EH (cell line): Measurements from ENCODE around the gene MERTK.
"Not testable (repeated sequence)": the region's sequence is repeated elsewhere in the genome, so short reads cannot be mapped to it uniquely, and the experiment has no call there.

Experiments
- DNase-seq: peaks from one replicate; pipeline ENCODE4 v3.0.0-alpha.2; 2015; ENCODE audit warnings: low read depth

Gene MERTK

GRCh38 chr2:112008910-112009485 lies 110.6 kb downstream of the MERTK start:
- DNase-seq: no peak

- DNase-seq: no peak
These were observed 112.3 kb downstream of the MERTK start for GRCh38 chr2:112010751-112011150.

GRCh38 chr2:112012556-112012955 lies 114.1 kb downstream of the MERTK start:
- DNase-seq: no peak

GRCh38 chr2:112018846-112019245 lies 120.4 kb downstream of the MERTK start:
- DNase-seq: no peak

- DNase-seq: no peak
These were observed 121.2 kb downstream of the MERTK start for GRCh38 chr2:112019569-112019982.

- DNase-seq: no peak
These were observed 122.2 kb downstream of the MERTK start for GRCh38 chr2:112020561-112020960.

- no peak for DNase-seq
These were observed 122.9 kb downstream of the MERTK start for GRCh38 chr2:112021290-112021689.

- DNase-seq: peak; percentile 44
These were observed 123.4 kb downstream of the MERTK start for GRCh38 chr2:112021781-112022231.

- DNase-seq: no peak
These were observed 125.3 kb downstream of the MERTK start for GRCh38 chr2:112023707-112024106.

GRCh38 chr2:112024231-112024630 lies 125.8 kb downstream of the MERTK start:
- no peak for DNase-seq

- DNase-seq: no peak
These were observed 126.6 kb downstream of the MERTK start for GRCh38 chr2:112024896-112025491.

- DNase-seq: no peak
These were observed 128.1 kb downstream of the MERTK start for GRCh38 chr2:112026509-112026908.

- no peak for DNase-seq
These were observed 129.4 kb downstream of the MERTK start for GRCh38 chr2:112027767-112028166.

- no peak for DNase-seq
These were observed 130.8 kb downstream of the MERTK start for GRCh38 chr2:112029164-112029563.

GRCh38 chr2:112031473-112032223 lies 133.2 kb downstream of the MERTK start:
- DNase-seq: peak; percentile 8

GRCh38 chr2:112032224-112032586 lies 133.8 kb downstream of the MERTK start:
- DNase-seq: peak; percentile 4

- peak; percentile 72 for DNase-seq
These were observed 134.5 kb downstream of the MERTK start for GRCh38 chr2:112032689-112033465.

GRCh38 chr2:112033600-112033999 lies 135.2 kb downstream of the MERTK start:
- DNase-seq: peak; percentile 50

GRCh38 chr2:112034924-112035323 lies 136.5 kb downstream of the MERTK start:
- DNase-seq: no peak

- no peak for DNase-seq
These were observed 137.4 kb downstream of the MERTK start for GRCh38 chr2:112035786-112036185.

- DNase-seq: not testable (repeated sequence)
These were observed 141.1 kb downstream of the MERTK start for GRCh38 chr2:112039556-112039955.

- not testable (repeated sequence) for DNase-seq
These were observed 141.7 kb downstream of the MERTK start for GRCh38 chr2:112040066-112040465.

GRCh38 chr2:112041460-112041859 lies 143.1 kb downstream of the MERTK start:
- DNase-seq: not testable (repeated sequence)
